ENCODE measurements around the gene VAMP1. TPM values are rescaled to one million over a fixed set of nuclear protein-coding genes. Genes with fewer than 3 reads are reported as not detected.
A peak's percentile ranks its signal among the peaks of the same experiment; 100 is the strongest.

The VAMP1 gene
- total and polyA plus RNA-seq, 2 of the 8 experiments (the other 6 are each of a cell fraction or from before 2014, with no cell fraction given) = 10.8 to 23.1 TPM

DNA sequence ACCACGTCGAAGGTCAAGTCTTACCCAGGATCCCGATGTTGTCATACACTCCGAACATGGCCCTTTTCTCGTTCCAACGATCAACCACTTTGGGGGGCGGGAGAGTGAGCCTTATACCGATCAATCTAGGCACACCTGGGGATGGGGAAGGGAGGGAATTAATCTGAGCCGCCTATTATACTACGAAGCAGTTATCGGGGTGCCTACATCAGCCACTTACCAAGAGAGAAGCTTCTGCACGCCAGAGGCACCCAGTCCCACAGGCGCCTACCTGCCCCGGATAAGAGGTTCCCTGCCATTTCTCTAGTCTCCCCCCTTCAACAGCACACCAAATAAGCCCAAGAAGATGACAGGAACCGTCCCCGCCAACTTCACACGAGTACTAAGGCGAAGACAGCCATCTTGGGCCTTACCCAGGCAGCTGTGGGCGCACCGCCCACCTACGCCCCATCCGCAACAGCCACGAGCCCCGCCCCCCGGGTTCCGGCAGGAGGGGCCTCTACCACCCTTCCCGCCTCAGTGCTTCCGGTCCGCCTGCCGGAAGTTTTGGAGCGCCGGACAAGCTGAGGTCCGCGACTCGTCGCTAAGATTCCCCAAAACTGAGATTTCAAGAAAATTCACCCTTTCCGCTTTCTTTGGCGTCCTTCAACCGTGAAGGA, 22.5 kb upstream of the VAMP1 start, which contains the start of gene MRPL51 (continued):
- TF ChIP-seq, protein P1, sequence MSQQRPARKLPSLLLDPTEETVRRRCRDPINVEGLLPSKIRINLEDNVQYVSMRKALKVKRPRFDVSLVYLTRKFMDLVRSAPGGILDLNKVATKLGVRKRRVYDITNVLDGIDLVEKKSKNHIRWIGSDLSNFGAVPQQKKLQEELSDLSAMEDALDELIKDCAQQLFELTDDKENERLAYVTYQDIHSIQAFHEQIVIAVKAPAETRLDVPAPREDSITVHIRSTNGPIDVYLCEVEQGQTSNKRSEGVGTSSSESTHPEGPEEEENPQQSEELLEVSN (IDR thresholded peaks at IDR 0.05) = 0 out of 2 replicates have a peak, but pooled peaks have one; percentile 55
- peak; percentile 97 for TF ChIP-seq GABPA (IDR thresholded peaks at IDR 0.05; ENCODE audit: borderline replicate concordance, insufficient read depth, low read length)
- peak; percentile 88 for TF ChIP-seq POLR2AphosphoS5 (IDR thresholded peaks at IDR 0.05; ENCODE audit: low read depth, low read length)
- no peak for TF ChIP-seq MAFK (IDR thresholded peaks at IDR 0.05; ENCODE audit: low read depth, low read length)
- peak; percentile 88 for TF ChIP-seq PHF8 (conservative IDR thresholded peaks at IDR 0.05; ENCODE audit: low read depth, low read length)
- TF ChIP-seq CTBP2 (IDR thresholded peaks at IDR 0.05; ENCODE audit: borderline replicate concordance, insufficient read depth, insufficient read length, low read length) = no peak
- no peak; a peak in 1 of 4 replicates for TF ChIP-seq HDAC2 (IDR thresholded peaks at IDR 0.05; ENCODE audit: borderline replicate concordance in 1 of 2, low read depth in 2 of 2, low read length in 2 of 2)
- peak; percentile 89 for TF ChIP-seq KDM5A (IDR thresholded peaks at IDR 0.05; ENCODE audit: low read length)
- peak; percentile 70 to 82; a peak in 2 of 4 replicates for TF ChIP-seq SIN3A (conservative IDR thresholded peaks at IDR 0.05 in 1 of 2, IDR thresholded peaks at IDR 0.05 in 1 of 2; ENCODE audit: low read depth in 1 of 2, low read length in 2 of 2)
- peak; percentile 85; the same call in 1 of the 2 replicates for TF ChIP-seq EGR1 (IDR thresholded peaks at IDR 0.05; ENCODE audit: borderline replicate concordance, low read depth, low read length)
- TF ChIP-seq CBX8 (IDR thresholded peaks at IDR 0.05; ENCODE audit: borderline replicate concordance, low read depth, low read length) = no peak
- TF ChIP-seq CREB1 (IDR thresholded peaks at IDR 0.05) = peak; percentile 79

All from H1 (cell line).